H1 (cell line): Measurements from ENCODE around the gene ARHGEF40.

Experiments
- ASH2L ChIP-seq: fragments of 200-600, 300-600 bp; sonication (generic); IDR thresholded peaks from one replicate; pipeline ENCODE4 v1.7.1; 2017; ENCODE audit warnings: low read length
- ATF3 ChIP-seq: IDR thresholded peaks from 2 replicates; pipeline ENCODE4 v1.6.1; 2011; ENCODE audit warnings: low read depth, mild to moderate bottlenecking, low read length; ENCODE audit not compliant: insufficient read depth
- CREB1 ChIP-seq: IDR thresholded peaks from 2 replicates; pipeline ENCODE4 v1.6.1; 2012; ENCODE audit warnings: inconsistent platforms
- CTCF ChIP-seq, 3 experiments: IDR thresholded peaks; 1 replicate in 2 of 3; 2 replicates in 1 of 3; pipeline versions ENCODE4 v1.5.1 to v1.6.1; 2011; ENCODE audit warnings: low read length in 3 of 3, mild to moderate bottlenecking in 3 of 3, inconsistent platforms in 2 of 3, low read depth in 1 of 3, moderate library complexity in 1 of 3; ENCODE audit not compliant: insufficient read depth in 1 of 3; ENCODE audit errors: control extremely low read depth in 1 of 3
- EZH2 ChIP-seq: fragments of 200-600 bp; sonication (generic); IDR thresholded peaks from 2 replicates; pipeline ENCODE4 v1.7.1; 2012; ENCODE audit warnings: low read depth, mild to moderate bottlenecking, moderate library complexity, low read length, inconsistent platforms; ENCODE audit not compliant: severe bottlenecking
- HDAC2 ChIP-seq, 2 experiments: fragments of 300-600 bp in 1 of 2; sonication (generic) in 1 of 2; IDR thresholded peaks; 2 replicates each; pipeline ENCODE4 v1.6.1; 2011 to 2012; ENCODE audit warnings: low read depth in 2 of 2, low read length in 2 of 2, mild to moderate bottlenecking in 2 of 2, moderate library complexity in 2 of 2, borderline replicate concordance in 1 of 2, inconsistent platforms in 1 of 2
- JUND ChIP-seq: IDR thresholded peaks from 2 replicates; pipeline ENCODE4 v1.6.1; 2011; ENCODE audit warnings: mild to moderate bottlenecking, improper control_type of control experiment, low read length
- MAX ChIP-seq: IDR thresholded peaks from 2 replicates; pipeline ENCODE4 v1.6.1; 2012; ENCODE audit warnings: inconsistent platforms
- POLR2AphosphoS5 ChIP-seq: IDR thresholded peaks from 2 replicates; pipeline ENCODE4 v1.6.1; 2011; ENCODE audit warnings: low read depth, low read length
- RFX5 ChIP-seq: IDR thresholded peaks from 2 replicates; pipeline ENCODE4 v1.6.1; 2011; ENCODE audit warnings: low read depth, low read length, improper control_type of control experiment, borderline replicate concordance
- RNF2 ChIP-seq: fragments of 200-900, 300-1000 bp; sonication (generic); IDR thresholded peaks from 2 replicates; pipeline ENCODE4 v1.7.1; 2016; ENCODE audit warnings: borderline replicate concordance, low read depth, mild to moderate bottlenecking, antibody characterized with exemption, low read length; ENCODE audit not compliant: poor library complexity, severe bottlenecking; ENCODE audit errors: missing control alignments
- TAF1 ChIP-seq: IDR thresholded peaks from 2 replicates; pipeline ENCODE4 v1.6.1; 2011; ENCODE audit warnings: mild to moderate bottlenecking, low read depth, low read length
- TAF7 ChIP-seq: optimal IDR thresholded peaks from 2 replicates; pipeline ENCODE3; 2011; ENCODE audit warnings: low read depth, mild to moderate bottlenecking, inconsistent platforms, low read length, moderate library complexity, borderline replicate concordance

GRCh38 chr14:21109377-21110138 lies 39.5 kb downstream of the ARHGEF40 start:
- TF ChIP-seq TAF1: no peak
- TF ChIP-seq EZH2: no peak
- no peak for TF ChIP-seq CTCF (IDR thresholded peaks at IDR 0.05; ENCODE audit: control extremely low read depth in 1 of 3, insufficient read depth in 1 of 3, low read depth in 1 of 3, low read length in 3 of 3)
- TF ChIP-seq MAX: no peak
- no peak for TF ChIP-seq HDAC2 (IDR thresholded peaks at IDR 0.05; ENCODE audit: borderline replicate concordance in 1 of 2, low read depth in 2 of 2, low read length in 2 of 2)
- TF ChIP-seq POLR2AphosphoS5: no peak
- no peak for TF ChIP-seq RFX5
- no peak for TF ChIP-seq CREB1
- TF ChIP-seq TAF7: no peak
- TF ChIP-seq ASH2L: no peak
- TF ChIP-seq JUND: no peak
- no peak for TF ChIP-seq ATF3
- no peak for TF ChIP-seq RNF2
